Esophagus muscularis mucosa (tissue), 4 donors: Measurements from ENCODE around the gene TLE2. TPM values are rescaled to one million over a fixed set of nuclear protein-coding genes. Genes with fewer than 3 reads are reported as not detected.

Experiments used
- DNase-seq: peaks from one replicate; pipeline ENCODE4 v3.0.0-alpha.2; 2017; ENCODE audit errors: extremely low spot score
- H3K27ac ChIP-seq, 4 donors: fragments of 200-600 bp; sonication (generic); replicated peaks in 1 of 4; 1 replicate in 3 of 4; 2 replicates in 1 of 4; pipeline ENCODE4 v1.5.1; 2016 to 2019; ENCODE audit warnings: mild to moderate bottlenecking in 1 of 4
- H3K27me3 ChIP-seq, 4 donors: fragments of 200-600 bp; sonication (generic); one replicate each; pipeline versions ENCODE4 v1.5.1 to v1.6.0; 2016 to 2019
- H3K36me3 ChIP-seq, 4 donors: fragments of 200-600 bp; sonication (generic); one replicate each; pipeline ENCODE4 v1.5.1; 2016 to 2019
- H3K4me1 ChIP-seq, 4 donors: fragments of 200-600 bp; sonication (generic); one replicate each; pipeline ENCODE4 v1.5.1; 2016 to 2019
- H3K4me3 ChIP-seq, 4 donors: fragments of 200-600 bp; sonication (generic); 1 replicate in 2 of 4; 2 replicates in 2 of 4; pipeline ENCODE4 v1.5.1; 2016 to 2019; ENCODE audit warnings: mild to moderate bottlenecking in 4 of 4, moderate library complexity in 1 of 4
- H3K9me3 ChIP-seq, 4 donors: fragments of 200-600 bp; sonication (generic); 1 replicate in 3 of 4; 2 replicates in 1 of 4; pipeline ENCODE4 v1.5.1; 2016 to 2019
- EP300 ChIP-seq: sonication (generic); formaldehyde crosslinking; IDR thresholded peaks from one replicate; pipeline ENCODE4 v1.6.1; 2017; ENCODE audit warnings: antibody characterized with exemption
- POLR2A ChIP-seq: fragments of 450-650 bp; IDR thresholded peaks from one replicate; pipeline ENCODE4 v1.6.1; 2017; ENCODE audit warnings: antibody characterized with exemption, moderate library complexity, mild to moderate bottlenecking, low read depth
- POLR2AphosphoS5 ChIP-seq, 2 donors: sonication (generic); formaldehyde crosslinking; IDR thresholded peaks; one replicate each; pipeline ENCODE4 v1.6.1; 2017; ENCODE audit warnings: antibody characterized with exemption in 2 of 2
- WGBS: methylation state at CpG from one replicate; pipeline ENCODE4 v1.1.5; 2018; 5-methylcytosine and 5-hydroxymethylcytosine counted together
- intact Hi-C: fragments of 100-400 bp; cut with DNase I; formaldehyde crosslinking; loops from one replicate; pipeline ENCODE4 v1.15.1; 2023
- total RNA-seq, 4 donors: library from RNA; depleted of rRNA; stranded (reverse); fragments of >200 nt; gene quantifications; one replicate each; pipeline versions ENCODE4 v1.1.0 to v1.2.1, GENCODE V29; 2016
- TF ChIP-seq, protein P1 (sequence below), 3 experiments: fragments of 200-600 bp in 2 of 3; fragments of 450-650 bp in 1 of 3; sonication (generic) in 2 of 3; IDR thresholded peaks; one replicate each; pipeline ENCODE4 v1.5.1; 2017 to 2019; ENCODE audit warnings: antibody characterized with exemption in 3 of 3, mild to moderate bottlenecking in 2 of 3, moderate library complexity in 1 of 3

TLE2 gene
- total RNA-seq, 4 donors from 2014 or later: 34.0 to 51.2 (median 44.1) TPM

GRCh38 chr19:3071768-3072167 is 42.7 kb upstream of the TLE2 start:
- no peaks in the 10 kb centered on the region for H3K27me3 ChIP-seq
- no peaks in the 10 kb centered on the region for H3K36me3 ChIP-seq
- no peaks in the 10 kb centered on the region for H3K9me3 ChIP-seq
- intact Hi-C loops: loop anchor here (5.0 kb wide), 1 partner anchor 36 kb away; no protein-coding TSS in a partner anchor
- DNase-seq: no peak
- peak overlapping the region in 1 of 4 donors; percentile 32 for H3K27ac ChIP-seq
- 69% methylated on average over 4 of the region's 4 CpGs for WGBS
- no peak overlapping the region for H3K4me3 ChIP-seq
- TF ChIP-seq POLR2A: no peak
- no peak for TF ChIP-seq EP300
- TF ChIP-seq, protein P1, sequence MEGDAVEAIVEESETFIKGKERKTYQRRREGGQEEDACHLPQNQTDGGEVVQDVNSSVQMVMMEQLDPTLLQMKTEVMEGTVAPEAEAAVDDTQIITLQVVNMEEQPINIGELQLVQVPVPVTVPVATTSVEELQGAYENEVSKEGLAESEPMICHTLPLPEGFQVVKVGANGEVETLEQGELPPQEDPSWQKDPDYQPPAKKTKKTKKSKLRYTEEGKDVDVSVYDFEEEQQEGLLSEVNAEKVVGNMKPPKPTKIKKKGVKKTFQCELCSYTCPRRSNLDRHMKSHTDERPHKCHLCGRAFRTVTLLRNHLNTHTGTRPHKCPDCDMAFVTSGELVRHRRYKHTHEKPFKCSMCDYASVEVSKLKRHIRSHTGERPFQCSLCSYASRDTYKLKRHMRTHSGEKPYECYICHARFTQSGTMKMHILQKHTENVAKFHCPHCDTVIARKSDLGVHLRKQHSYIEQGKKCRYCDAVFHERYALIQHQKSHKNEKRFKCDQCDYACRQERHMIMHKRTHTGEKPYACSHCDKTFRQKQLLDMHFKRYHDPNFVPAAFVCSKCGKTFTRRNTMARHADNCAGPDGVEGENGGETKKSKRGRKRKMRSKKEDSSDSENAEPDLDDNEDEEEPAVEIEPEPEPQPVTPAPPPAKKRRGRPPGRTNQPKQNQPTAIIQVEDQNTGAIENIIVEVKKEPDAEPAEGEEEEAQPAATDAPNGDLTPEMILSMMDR (IDR thresholded peaks at IDR 0.05): no peak
- no peak for TF ChIP-seq POLR2AphosphoS5 (IDR thresholded peaks at IDR 0.05)
- H3K4me1 ChIP-seq: peaks cover 9 to 25% (median 11%) of the 10 kb centered on the region in 4 donors

- H3K4me3 ChIP-seq: no peak overlapping the region
- peaks cover 4 to 7% (median 6%) of the 10 kb centered on the region in 4 donors for H3K4me1 ChIP-seq
- 63% methylated on average over 13 of the region's 21 CpGs for WGBS
- no peaks in the 10 kb centered on the region for H3K9me3 ChIP-seq
- H3K36me3 ChIP-seq: no peaks in the 10 kb centered on the region
- TF ChIP-seq POLR2AphosphoS5 (IDR thresholded peaks at IDR 0.05) (no peak), EP300 (no peak), POLR2A (no peak)
- TF ChIP-seq, protein P1 (IDR thresholded peaks at IDR 0.05): no peak
- no peak for DNase-seq
- H3K27me3 ChIP-seq: no peaks in the 10 kb centered on the region
- H3K27ac ChIP-seq: no peak overlapping the region
- intact Hi-C loops: no loop called here
Observed at GRCh38 chr19:3068071-3068470, 39.0 kb upstream of the TLE2 start.

- no peak for DNase-seq
- Histone ChIP-seq H3K27ac (no peak overlapping the region), H3K27me3 (no peaks in the 10 kb centered on the region), H3K9me3 (no peaks in the 10 kb centered on the region), H3K4me3 (no peak overlapping the region), H3K36me3 (no peaks in the 10 kb centered on the region), H3K4me1 (peaks cover 10 to 11% (median 10%) of the 10 kb centered on the region in 4 donors)
- WGBS: 87% methylated on average over 9 of the region's 9 CpGs
- intact Hi-C loops: no loop called here
- TF ChIP-seq POLR2AphosphoS5 (IDR thresholded peaks at IDR 0.05): no peak
- TF ChIP-seq EP300: no peak
- TF ChIP-seq POLR2A: no peak
- TF ChIP-seq, protein P1 (IDR thresholded peaks at IDR 0.05): no peak
Observed at GRCh38 chr19:3067563-3067962, 38.5 kb upstream of the TLE2 start.

DNA sequence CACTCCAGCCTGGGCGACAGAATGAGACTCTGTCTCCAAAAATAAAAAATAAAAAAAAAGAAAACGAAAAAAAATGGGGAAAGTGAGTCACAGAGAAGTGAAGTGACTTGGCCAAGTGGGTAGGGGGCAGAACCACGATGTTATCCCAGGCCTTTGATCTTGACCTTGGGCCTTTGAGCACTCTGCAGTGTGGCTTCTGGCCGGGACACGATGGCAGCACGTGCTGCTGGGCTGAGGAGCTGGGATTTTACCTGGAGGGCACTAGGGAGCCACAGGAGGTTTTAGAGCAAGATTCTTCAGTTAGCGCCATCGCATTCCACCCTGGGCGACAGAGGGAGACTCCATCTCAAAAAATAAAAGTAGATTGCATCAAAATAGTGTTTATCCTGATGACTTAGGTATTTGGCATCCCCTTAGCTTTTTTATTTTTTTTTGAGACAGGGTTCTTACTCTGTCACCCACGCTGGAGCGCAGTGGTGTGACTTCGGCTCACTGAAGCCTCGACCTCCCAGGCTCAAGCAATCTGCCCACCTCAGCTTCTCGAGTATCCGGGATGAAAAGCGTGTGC is 37.5 kb upstream of the TLE2 start:
- Histone ChIP-seq H3K27ac (no peak overlapping the region), H3K4me3 (no peak overlapping the region), H3K36me3 (no peaks in the 10 kb centered on the region), H3K4me1 (peaks cover 10 to 11% (median 11%) of the 10 kb centered on the region in 4 donors), H3K9me3 (no peaks in the 10 kb centered on the region), H3K27me3 (no peaks in the 10 kb centered on the region)
- DNase-seq: no peak
- intact Hi-C loops: no loop called here
- TF ChIP-seq POLR2A (no peak), EP300 (no peak), POLR2AphosphoS5 (IDR thresholded peaks at IDR 0.05) (no peak)
- TF ChIP-seq, protein P1 (IDR thresholded peaks at IDR 0.05): no peak
- WGBS: 94% methylated on average over 16 of the region's 16 CpGs
